Myocyte (in vitro differentiated cells): ENCODE data around the gene SPECC1. TPM values are rescaled to one million over a fixed set of nuclear protein-coding genes. Genes with fewer than 3 reads are reported as not detected.
"Not testable (repeated sequence)": the region's sequence is repeated elsewhere in the genome, so short reads cannot be mapped to it uniquely, and the experiment has no call there.

ENCODE experiments used
- DNase-seq: peaks from one replicate; pipeline ENCODE4 v3.0.0-alpha.2; 2012; ENCODE audit warnings: low read depth
- total RNA-seq: library from RNA; depleted of rRNA; stranded (reverse); fragments of >200 nt; gene quantifications from 2 replicates; pipeline ENCODE4 v1.2.3, GENCODE V29; 2014

Gene SPECC1
- total RNA-seq, 1 donor from 2014 or later, result 47.0 TPM

DNA sequence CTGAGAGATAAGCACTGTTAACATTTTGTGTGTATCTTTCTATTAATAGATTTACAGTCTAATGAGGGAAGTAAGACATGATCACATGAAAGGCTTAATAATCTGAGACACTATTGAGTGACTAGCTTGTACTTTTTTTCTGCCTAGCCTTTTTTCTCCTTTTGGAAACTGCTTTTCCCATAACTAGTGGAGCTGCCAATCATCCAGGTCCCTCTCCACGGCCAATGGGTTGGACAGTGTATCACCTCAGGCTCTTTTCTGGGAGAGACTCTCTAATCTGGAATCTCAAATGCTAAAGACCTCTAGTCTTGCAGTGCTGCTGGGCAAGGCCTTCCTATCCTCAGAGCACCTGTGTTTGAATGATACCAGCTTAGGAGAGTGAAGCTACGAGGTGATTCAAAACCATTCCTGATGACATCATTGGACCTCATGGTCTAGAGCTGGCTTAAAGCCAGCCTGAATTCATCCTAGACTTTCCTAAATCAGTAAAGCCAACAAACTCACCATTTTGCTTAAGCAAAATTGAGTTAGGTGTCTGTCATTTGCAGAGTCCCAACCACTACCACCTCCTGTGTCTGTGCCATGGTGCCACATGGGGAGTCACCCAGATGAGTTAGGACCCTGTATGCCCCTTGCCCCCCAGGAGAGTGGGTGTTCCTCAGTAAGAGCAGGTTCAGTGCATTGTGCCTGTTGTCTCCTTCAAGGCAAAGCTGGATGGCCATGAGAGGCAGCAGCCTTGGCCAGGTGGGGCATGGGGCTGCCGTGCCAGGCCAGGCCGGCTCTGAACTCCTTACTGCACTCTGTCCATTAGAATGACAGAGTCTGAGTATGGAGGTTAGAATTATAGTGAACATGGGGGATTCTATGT is 62.9 kb downstream of the SPECC1 start:
- no peak for DNase-seq

DNA sequence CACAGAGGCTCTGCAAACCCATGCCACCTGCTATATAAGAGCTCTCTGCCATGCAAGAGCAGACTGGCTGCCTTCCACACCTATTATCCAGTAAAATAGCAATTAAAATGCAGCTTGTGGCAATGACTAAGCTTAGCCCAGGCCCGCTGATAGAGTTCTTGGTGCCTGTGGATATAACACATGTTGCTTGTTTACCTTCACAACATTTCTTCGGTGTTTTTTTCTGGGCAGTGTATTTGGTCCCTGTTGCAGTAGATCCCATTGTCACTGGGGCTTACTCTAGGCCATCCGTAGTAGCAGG is 63.5 kb downstream of the SPECC1 start:
- no peak for DNase-seq

DNA sequence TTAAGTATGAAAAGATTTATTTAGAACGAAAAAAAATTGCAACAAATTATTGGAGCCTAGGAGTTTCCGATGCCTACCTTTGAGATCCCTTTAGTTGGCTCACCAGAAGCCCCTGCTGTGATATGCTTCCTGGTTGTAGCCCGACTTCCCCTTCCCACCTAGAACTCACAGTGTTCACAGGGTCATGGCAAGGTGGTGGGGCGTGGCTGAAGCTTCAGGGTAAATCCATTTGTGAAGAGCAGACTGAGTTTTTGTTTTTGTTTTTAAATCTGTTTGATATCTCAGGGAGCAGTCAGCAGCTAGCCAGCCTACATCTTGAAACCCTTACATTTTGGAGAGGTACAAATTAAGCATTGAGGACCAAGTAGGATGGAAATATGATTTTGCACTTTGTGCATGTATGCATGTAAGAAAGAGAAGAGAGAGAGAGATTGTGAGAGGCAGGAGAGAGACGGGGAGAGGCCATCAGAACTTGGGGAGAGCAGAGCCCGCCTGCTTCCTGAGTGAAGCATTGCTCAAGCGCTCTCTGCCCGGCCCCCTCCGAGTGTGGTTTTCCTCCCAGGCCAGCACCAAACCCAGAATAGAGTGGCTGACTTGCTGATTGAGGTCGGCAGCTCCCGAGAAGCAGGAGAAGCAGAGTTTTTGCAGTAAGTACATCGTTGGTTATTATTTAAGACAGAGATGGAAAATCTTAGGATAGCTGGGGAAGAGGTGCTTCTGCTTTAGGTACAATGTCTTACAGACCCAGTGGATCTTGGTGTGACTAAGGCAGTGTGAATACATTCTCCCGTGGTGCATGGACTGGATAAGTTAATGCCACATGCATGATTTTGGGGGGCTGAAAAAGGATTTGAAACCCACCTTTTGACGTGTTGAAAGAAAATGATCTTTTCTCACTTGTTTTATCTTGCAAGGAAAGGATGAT is 64.2 kb downstream of the SPECC1 start:
- DNase-seq, result no peak

DNA sequence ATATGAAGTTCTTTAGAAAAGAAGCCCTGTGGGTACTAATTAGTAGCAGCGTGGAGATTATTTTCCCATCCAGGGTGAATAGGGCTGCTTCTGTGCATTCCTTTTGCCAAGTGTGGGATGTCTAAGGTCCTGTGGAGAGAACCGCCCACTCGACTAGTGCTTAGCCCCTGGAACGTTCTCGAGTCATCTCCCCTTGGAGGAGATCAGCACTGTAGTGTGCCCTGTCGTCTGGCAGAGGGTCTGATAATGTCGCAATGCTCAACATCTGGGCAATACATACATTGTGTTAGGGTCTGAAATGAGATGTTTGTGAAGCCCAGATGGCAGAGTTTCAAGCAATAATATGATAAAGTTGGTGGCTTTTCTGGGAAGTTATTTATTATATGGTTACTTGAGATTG is 64.8 kb downstream of the SPECC1 start:
- DNase-seq, result no peak

DNA sequence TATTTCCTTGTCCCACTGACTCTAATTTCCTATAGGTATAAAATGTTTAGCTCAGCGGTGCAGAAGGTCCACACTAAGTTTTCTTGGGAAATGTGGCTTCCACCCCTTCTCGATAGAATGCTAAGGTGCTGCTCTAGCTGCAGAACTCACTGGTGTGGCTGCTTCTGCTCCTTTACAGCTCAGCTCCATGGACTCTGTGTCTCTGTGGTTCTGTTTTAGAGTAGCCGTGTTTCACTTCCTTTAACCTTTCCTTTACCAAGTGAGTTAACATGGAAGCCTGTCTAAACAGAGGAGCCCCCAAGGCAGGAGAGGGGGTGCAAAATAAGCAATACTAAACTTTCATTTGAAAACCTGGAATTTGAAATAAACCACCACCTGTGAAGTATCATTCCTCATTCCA is 65.3 kb downstream of the SPECC1 start:
- no peak for DNase-seq

DNA sequence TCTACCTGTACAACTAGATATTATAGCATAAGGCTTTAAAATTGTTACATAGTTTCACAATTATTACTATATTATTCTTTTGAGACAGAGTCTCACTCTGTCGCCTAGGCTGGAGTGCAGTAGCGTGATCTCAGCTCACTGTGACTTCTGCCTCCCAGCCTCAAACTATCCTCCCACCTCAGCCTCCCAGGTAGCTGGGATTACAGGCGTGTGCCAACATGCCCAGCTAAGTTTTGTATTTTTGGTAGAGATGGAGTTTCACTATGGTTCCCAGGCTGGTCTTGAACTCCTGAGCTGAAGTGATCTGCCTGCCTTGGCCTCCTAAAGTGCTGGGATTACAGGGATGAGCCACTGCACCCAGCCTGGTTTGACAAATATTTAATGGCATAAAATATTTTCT is 67.0 kb downstream of the SPECC1 start:
- DNase-seq, result not testable (repeated sequence)

DNA sequence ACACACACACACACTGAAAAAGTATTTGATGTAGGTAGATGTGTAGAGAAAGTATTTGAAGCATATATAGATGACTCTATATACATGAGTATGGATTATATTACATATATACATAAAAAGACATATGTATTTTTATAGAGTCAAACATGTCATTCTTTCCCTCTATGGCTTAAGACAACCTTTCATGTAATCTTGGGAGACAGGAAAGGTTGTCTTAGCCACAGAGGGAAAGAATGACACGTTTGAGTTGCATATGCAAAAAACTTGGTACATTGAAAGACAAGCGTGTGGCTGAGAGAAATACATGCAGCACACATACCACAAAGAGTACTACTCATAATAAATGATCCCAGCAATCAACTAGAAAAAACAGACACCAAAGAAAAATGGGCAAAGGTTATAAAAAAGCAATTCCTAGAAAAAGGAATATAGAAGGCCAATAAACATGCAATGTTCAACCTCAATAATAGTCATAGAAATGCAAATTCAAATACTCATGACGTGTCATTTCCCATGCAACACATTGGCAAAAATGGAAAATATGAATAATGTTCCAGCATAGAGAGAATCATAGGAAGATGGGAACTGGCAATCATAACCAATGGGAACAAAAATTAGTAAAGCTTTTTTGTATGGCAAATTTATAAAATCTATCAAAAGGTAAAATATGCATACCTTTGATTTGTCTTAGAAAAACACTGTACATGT is 69.0 kb downstream of the SPECC1 start:
- DNase-seq, result no peak

DNA sequence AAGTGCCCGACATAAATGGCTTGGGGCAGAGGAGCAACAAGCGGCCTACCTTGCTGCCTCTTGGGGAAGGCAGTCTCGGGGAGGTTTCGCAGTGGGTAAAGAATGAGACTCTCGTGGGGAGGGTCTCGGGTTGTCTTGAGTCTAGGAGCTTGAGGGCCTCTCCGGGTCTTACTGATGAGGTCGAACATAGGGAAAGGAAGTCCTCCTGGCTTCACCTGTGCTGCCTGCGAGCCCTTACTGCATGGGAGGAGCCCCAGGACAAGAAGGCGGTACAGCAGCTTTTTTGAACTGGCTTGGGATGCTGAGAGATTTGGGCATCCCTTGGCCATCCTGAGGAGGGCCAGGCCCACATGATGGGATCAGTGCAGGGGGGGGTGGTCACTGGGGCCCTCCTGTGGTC is 71.4 kb downstream of the SPECC1 start:
- no peak for DNase-seq

DNA sequence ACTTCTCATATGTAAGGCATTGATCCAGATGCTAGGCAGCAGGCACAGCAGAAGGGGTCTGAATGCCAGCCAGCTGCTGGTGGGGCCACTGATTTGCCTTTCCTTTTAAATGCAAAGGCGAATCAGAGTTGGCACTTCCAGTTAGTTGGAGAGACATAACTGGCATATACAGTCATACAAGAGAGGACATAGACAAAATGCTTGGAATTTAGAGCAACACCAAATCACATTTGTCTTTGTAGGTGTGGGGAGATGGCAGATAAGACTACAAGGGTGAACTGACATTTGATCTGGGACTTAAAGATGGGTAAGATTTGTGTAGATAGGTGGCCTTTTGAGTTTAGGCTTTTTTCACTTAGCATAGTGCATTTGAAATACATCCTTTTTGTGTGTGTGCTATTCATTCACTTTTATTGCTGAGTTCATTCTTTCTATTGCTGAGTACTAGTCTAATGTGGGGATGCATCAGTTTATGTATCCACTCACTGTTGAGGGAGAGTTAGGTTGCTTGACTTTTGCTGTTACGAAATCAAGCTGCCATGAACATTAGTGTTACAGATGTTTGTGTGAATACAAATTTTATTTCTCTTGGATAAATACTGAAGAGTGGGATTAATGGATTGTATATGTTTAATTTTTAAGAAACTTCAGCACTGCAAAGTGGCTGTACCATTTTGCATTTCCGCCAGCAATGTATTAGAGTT is 74.1 kb downstream of the SPECC1 start:
- no peak for DNase-seq

DNA sequence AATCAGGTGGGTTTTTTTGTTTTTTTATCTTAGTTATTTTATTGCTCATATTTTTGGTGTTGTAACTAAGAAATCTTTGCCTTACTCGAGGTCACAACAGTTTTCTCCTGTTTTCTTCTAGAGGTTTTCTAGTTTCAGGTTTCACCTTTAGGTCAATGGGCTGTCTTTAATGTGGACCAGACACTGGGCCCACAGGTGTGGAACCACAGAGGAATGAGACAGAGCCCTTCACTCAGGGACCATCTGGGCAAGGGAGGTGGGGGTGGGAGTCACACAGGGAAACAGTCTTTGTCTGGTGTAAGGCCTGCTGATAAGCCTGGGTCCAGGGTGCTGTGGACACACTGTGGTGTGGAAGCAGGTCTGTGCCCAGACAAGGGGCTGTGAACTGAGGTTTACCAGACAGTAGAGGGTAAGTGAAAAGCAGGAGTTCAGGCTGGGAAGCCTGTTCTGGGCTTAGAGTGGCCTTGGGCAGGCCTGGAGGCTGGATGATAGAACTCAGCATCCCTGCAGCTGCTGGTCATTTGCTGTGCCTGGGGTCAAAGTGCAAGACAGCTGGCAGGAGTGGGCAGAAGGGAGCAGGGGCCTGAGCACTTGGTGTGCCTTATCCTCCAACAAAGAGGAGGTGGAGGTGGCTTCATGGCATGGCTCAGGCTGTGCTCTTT is 75.6 kb downstream of the SPECC1 start:
- DNase-seq, result no peak

DNA sequence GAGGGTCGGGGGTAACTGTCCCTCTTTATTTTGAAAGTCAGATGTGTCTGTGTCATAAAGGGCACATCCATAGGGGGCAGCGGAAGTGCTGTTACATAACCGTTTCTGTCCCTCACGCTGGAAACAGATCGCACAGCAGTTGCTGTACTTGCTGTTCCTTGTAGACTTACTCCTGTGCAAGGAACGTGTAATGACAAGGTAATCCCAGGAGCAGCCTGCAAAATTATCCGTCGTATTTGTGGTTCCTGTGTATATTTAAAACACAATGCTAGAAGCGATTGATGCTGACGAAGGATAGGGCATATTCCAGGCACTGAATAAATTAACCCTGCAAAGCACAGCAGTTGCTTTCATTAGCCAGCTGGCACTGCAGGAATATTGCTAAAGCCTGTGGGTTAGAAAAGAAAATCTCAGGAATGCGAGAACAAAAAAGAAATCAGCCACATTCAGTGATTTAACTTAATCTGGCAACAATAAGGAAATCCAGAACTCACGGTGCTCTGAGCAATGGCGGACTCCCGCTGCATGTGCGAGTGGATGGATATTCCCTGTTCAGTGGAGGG is 76.2 kb downstream of the SPECC1 start:
- no peak for DNase-seq

DNA sequence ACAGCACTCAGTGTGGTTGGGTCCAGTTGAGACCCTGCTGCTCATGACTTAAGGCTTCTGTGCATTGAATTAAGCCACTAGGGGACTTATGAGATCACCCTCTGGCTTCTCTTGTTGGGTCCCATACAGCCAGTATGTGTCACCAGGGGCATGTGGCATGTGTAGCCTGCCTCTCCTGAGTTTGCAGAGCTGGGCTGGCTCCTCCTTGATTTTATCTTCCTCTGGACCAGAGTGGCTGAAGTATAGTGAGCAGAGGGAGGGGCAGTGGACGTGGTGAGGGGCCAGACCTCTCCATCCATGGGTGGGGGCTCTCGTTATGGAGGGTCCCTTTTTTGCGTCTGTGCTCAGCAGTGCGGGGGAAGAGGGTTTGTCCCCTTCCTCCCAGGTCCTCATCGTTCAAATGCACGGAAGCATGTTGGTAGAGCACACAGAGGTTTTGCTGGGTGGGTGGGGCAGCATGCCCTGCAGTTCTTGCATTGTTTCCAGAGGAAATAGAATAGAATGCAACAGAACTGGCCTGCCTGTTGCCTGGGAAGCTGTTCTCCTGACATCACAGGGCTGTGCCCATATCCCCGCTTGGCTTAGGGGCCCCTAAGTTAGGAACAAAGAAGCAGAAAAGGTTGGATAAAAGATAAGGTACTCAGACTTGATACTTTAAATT is 77.4 kb downstream of the SPECC1 start:
- DNase-seq, result no peak

DNA sequence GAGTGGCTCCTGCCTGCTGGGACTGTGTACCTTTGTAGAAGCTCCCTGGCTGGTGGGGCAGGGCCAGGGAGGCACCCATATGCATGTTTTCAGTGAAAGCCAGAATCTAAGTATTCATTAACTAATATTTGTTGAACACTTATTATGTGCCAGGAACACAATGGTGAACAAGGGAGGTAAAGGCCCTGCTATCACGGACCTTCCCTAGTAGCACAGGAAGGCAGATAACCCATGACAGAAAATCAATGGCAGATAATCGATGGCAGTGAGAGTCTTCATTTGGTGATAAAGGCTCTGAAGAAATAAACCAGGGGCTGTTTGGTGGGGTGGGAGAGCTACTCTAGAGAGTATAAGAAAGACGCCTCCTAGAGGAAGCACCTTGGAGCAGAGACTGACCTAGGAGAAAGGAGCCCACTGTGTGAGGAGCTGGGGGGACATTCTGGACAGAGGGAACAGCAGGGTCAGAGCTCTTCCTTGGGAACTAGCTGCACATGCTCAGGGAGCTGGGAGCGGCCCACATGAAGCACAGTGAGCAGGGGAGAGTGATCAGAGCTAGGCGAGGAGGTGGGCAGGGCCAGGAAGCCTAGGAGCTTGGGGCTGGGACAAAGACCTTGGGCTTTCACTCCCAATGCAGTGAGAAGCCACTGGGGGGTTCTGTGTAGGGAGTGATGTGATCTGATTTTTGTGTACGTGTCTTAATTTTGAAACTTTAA is 78.5 kb downstream of the SPECC1 start:
- DNase-seq, result no peak

DNA sequence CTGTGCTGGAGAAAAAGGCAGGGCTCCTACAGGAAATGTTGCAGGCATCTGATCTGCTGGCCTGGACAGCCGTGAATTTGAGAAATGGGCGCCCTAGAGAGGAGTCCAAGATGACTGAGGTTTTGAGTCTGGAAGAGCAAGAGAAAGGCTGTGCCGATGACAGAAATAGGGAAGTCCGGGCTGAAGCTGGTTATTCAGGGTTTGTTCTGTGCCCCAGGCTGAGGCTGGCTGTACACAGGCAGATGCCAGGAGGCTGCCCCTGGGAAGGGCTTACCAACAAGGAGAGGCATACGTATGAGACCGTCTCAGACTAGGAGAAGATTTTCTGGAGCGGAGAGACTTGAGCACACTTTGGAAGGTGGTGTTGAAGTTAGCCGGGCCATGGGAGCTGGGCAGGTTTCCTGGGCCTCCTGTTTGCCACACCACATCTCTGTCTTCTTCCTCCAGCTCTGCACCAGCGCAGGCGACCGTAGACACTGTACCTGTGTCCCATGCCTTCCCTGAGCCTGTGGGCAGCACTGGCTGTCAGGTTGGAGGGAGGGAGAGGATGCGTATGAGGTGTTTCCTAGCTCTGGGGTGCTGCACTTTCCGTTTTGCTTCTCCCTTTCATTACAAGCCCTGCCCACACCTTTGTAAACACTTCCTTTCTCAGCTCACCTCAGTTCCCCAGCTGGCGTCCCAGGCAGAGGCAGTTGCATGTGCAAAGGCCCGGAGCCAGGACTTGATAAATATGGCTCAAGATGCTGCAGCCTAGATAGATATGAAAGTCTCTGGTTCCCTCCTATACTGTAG is 80.8 kb downstream of the SPECC1 start:
- no peak for DNase-seq

DNA sequence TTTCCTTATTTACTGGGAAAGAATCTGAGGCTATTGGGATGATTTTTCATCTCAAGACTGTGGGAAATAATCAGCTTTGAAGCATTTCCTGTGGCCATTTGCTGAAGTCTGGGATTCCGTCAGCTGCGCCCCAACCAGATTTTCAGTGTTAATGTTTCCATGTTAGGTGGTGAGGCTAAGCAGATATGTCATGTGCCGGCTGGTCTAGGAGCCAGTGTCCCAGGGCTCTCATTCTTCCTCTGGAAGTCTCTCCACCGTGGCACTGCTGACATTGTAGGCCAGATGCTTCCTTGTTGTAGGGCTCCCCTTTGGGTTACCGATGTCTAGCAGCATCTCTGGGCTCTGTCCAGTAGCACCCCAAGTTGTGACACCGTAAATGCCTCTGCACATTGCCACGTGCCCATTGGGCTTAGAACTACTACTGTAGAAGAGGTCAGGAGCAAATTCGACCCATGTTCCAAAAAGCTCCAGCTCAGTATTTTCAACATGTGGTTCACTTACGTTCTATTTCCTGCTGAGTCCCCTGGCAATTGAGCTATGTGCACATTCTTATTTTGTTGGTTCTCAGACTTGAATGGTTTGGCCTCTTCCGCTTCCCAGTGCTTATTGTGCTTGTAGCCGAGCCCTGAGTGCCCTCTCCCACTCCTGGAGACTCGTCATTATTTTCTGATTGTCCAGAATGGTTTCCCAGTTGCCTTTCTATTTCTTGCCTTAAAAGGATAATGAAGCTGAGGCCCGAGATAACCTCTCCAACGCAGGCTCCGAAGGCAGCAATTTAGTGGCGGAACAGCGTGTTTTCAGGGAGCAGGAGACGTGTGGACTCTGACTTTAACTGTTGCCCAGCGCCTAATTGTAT is 82.2 kb downstream of the SPECC1 start:
- no peak for DNase-seq

DNA sequence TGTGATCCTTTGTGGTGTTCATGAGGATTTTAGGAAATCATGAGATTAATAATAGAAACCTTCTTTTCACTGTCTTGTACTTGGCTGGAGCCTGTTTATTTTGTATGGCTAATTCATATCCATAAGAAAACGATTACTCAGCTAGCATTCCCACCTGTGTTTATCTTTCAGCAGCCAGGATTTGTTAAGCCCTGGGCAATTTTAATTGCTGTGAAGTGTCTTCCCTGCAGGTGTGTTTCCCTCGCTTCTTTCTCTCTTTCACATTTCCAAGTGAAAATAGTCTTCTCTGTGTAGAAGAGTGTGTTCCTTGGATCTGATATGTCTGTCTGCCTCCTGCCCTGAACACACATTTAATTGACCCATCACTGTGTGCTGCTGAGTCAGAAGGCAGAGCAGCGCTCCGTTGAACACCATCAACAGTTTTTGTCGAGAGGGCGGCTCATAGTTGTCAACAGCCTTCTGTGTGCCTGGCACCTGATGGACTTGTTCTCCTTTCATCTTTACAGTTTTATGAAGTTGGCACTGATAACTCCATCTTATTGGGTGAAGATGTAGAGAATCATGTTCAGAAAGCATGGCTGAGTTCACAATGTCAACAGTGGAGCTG is 83.2 kb downstream of the SPECC1 start:
- no peak for DNase-seq
